ENCODE results near the gene FARP2.

Gene FARP2

DNA sequence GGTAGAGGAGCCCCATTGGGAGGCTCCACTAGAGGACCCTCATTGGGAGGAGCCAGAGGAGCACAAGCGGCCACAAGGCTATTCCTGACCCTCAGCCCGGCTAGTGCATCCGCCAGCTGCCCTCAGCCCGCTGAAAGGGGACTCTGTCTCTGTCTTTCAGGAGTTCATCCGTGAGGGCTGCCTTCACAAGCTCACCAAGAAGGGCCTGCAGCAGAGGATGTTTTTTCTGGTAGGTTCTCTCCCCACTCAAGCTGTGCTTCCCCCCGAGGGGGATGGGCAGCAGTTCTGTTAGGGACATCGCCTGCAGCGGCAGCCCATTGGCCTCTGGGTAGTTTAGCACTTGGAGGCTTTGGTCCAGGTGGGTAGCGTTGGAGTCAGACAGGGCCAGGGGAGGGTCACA is 127.2 kb downstream of the FARP2 start:
- no peak for DNase-seq

DNA sequence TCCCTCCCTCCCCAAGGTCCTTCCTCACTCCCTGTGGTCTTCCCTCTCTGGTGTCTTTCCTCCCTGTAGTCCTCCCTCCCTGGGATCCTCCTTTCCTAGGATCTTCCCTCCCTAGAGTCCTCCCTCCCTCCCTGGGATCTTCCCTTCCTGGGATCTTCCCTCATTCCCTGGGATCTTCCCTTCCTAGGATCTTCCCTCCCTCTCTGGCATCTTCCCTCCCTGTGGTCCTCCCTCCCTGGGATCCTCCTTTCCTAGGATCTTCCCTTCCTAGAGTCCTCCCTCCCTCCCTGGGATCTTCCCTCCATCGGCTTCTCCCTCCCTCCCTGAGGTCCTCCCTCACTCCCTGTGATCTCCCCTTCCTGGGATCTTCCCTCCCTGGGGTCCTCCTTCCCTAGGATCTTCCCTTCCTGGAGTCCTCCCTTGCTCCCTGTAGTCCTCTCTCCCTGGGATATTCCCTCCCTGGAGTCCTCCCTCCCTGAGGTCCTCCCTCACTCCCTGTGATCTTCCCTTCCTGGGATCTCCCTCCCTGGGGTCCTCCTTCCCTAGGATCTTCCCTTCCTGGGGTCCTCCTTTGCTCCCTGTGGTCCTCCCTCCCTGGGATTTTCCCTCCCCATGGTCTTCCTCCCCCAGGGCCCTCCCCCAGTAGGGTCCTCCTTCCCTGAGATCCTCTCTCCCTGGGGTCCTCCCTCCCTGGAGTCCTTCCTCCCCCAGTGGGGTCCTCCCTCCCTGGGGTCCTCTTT is 129.3 kb downstream of the FARP2 start:
- DNase-seq: no peak

DNA sequence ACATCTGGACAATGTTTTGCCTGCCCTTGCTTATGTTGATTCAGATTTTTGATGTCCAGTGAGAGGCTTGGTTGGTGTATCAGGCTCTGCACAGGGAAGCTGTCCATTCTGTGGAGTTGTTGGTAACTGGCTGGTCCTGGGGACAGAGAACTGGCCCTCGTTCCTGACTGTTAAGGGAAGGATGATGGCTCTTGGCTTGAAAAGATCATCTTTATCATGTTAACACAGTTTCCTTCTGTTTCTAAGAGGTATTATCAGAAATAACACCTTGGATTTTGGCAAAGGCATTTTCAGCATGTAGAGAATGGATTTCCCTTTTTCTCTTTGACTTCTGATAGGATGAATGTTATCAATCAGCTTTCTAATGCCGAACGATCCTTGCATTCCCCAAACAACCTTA is 133.0 kb downstream of the FARP2 start:
- no peak for DNase-seq

DNA sequence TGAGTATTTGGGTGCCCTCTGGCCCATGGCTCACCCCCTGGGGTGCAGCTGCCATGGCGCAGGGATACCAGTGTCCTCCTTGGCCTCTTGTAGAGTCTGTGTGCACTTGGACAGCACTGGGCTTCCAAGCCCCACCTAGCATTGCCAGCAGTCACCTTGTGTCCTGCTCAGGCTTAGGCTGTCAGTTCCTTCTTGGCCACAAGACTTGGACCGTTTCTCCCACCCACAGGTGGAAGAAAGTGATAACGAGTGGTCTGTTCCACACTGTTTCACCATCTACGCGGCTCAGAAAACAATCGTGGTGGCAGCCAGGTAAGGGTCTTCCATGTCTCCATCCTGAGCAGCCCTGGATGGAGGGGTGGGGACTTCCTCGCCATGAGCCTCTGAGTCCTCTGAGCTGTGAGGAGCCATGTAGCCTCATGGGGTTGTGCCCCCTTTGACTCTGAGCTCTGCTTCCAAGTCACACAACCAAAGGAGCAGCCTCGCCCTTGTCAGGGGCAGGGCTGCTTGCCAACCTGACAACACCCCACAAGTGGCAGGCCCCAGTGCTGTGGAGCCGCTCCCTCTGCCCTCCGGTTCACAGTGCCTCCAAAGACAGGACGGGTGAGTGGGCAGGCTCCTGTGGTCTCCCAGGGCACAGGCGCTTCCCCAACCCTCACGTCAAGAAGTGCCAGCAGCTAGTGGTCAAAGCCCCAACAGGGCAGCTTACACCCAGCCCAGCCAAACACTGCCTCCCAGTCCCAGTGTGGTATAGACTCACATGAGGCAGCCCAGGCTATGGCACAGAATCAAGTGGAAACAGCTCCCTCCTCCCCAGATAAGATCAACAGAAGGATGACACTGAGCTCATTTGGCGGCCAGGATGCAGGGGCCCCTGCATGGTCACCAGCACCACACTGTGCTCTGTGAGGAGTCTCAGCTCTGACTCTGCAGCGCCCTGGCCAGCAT is 133.9 kb downstream of the FARP2 start:
- no peak for DNase-seq

DNA sequence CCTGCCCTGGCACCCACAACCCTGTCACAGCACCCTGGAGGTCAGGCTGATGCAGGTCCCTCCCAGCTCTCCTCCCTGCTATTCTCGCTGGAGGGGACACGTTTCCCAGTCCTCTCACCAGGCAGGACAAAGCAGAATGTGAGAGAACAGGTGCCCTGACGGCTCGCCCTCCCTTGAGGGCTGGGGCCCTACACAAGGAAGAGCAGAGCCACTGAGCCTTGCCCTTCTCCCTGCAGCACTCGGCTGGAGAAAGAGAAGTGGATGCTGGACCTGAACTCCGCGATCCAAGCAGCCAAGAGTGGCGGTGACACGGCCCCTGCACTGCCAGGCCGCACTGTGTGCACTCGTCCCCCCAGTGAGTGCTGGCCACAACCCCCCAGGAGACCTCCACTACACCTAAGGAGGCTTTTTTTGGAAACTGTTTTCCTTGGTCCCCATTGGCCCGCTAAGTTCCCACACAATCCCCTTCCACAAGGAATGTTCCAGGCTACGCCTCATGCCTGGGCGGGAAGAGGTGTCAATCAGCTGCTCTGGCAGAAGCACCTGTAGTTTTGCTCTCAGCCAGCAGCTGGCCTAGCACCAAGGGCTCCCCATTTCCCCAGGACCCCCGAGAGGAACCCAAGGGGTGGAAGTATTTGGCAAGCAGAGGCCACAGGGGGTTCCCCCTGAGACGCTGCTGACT is 134.9 kb downstream of the FARP2 start:
- no peak for DNase-seq

DNA sequence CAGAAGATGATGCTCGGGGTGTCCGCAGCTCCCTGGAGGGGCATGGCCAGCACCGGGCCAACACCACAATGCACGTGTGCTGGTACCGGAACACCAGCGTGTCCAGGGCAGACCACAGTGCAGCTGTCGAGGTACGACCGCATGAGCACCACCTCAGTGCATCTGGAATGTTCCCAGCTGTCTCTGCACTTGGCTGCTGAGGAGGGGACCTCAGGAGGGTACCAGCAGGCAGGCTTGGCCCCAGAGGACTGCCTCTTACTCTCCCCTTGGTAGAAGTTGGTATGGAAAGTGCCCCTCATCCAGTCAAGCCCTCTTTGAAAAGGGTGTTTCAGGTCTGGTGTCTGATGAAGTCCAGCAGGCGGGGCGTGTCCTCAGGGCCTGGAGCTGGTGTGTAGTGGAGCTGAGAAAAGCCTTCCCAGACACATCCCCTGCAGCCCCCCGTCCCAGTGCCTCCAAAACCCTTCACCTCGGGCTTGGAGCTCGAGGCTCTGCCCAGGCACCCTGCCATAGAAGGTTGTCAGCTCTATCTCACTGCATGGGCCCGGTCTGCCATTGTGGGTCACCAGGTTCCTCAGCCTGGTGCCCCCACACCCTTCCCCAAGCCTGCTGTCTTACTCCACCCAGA is 135.6 kb downstream of the FARP2 start:
- DNase-seq: no peak

DNA sequence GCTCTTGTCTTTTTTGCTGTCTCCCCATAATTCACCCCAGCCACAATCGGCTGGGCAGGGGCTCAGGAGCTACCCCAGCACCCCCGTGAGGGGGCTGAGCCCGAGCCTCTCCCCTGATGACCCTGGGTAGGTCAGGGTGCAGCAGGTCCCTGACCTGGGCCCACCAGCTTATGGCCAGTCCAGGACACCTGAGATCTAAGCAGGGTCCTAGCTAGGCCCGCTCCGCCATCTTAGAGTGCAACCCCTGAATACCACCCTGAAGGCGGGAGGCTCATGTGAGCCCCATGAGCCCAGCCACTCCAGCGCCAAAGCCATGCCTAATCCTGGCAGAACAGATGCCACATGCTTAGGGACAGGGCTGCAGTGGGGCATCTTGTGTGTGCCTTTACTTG is 136.1 kb downstream of the FARP2 start:
- no peak for DNase-seq

DNA sequence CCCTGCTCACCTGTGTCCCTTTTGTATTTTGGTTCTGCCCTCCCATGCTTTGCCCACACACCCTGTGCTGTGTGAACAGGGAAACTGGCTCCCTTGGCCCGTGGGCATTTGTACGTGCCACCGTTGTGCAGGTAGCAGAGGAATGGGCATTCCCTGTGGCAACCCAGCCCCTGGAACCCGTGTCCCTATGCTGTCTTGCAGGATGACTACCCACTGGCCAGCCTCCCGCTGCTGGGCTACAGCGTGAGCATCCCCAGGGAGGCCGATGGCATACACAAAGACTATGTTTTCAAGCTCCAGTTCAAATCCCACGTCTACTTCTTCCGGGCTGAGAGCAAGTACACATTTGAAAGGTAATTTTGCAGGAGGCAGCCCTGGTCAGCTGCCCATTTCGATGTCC is 137.0 kb downstream of the FARP2 start:
- no peak for DNase-seq

DNA sequence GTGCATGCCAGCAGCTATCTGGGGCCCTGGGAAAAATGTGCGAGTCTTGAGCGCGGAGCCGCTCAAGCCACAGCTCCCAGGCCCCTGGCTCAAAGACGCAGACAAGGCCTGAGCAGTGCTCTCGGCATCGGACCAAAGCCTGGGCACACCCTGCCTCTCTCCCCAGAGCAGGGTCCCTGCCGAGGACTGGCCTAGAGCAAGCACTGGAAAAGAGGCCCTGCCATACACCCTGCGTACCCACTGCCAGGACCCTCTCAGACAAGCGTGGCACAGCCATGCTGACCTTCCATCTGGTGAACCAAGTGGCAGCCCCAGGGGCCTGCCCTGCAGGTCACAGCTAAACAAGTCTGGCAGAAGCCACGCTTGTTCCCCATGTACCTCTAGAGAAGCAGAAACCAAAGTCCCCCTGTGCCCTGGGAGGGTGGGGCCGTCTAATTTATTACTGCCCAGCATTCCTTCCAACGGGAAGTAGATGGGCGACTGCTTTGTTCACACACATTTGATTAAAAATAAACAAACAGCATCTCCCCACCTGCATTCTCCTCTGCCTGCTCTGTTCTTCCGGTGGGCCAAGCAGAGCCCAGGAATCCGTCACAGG is 138.3 kb downstream of the FARP2 start:
- DNase-seq: no peak

DNA sequence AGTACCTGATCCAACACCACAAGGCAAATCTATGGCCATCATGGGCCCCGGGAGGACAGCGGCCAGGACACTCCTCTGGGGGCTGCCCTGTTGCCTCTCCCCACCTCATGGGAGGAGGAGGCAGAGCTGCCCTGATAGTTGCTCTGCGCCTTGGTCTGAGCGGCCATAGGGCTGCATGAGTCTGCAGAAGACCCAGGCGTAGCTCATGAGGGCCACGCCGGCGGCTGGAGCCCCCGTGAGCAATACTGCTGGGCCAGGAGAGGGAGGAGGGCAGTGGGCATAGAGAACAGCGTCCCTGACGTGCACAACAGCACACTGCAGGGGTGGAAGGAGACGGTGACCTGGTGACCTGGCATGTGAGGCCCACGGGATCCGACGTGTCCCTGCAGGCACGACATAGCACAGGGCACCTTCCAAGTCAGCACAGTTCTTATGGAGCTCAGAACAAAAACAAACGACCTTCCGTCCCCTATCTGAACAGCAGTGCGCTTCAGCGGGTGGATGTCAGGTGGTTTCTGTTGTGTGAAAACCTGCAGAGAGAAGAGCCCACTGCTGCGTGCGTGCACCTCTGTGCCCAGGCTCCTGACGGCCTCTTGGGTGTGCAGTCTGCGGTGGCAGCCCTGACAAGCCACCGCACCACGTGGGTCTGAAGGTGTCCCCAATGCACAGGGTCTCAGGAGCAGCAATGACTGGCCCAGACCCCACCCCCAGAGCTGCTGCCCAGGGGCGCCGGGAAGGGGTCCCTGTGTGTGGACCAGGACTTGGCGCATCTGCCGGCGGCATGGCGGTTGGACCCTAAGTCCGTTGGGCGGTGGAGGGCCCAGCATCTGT is 139.3 kb downstream of the FARP2 start:
- DNase-seq: no peak

DNA sequence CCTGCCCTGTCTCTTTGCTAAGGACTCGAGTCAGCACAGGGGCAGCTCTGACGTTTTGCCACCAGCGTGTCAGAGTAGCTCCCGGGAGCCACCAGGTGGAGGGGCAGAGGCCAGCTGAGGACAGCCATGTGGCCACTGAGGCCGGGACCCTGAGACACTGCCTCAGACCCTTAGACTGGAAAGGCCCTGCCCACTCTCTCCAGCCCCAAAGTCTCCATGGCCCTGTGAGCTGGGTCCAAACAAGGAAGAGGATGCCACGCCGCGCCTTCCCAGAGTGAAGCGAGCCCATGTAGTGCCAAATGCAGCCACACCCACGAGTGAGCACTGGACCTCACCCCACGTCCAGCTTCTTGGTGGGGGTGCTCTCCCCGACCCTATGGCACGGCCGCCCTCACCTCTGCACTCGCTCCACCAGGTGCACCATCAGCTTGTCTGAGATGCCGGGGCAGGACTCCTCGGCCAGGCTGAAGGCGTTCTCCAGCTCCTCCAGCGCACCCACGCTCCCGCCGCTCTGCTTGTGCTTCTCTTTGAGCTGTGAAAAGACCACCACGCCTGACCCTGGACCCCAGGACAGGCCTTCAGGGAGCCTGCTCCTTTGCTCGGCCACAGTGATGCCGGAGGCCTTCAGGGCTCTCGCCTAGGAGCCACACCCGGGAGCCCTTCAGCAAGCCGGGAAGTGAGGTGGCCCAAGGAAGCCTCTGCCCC is 140.1 kb downstream of the FARP2 start:
- DNase-seq: no peak

DNA sequence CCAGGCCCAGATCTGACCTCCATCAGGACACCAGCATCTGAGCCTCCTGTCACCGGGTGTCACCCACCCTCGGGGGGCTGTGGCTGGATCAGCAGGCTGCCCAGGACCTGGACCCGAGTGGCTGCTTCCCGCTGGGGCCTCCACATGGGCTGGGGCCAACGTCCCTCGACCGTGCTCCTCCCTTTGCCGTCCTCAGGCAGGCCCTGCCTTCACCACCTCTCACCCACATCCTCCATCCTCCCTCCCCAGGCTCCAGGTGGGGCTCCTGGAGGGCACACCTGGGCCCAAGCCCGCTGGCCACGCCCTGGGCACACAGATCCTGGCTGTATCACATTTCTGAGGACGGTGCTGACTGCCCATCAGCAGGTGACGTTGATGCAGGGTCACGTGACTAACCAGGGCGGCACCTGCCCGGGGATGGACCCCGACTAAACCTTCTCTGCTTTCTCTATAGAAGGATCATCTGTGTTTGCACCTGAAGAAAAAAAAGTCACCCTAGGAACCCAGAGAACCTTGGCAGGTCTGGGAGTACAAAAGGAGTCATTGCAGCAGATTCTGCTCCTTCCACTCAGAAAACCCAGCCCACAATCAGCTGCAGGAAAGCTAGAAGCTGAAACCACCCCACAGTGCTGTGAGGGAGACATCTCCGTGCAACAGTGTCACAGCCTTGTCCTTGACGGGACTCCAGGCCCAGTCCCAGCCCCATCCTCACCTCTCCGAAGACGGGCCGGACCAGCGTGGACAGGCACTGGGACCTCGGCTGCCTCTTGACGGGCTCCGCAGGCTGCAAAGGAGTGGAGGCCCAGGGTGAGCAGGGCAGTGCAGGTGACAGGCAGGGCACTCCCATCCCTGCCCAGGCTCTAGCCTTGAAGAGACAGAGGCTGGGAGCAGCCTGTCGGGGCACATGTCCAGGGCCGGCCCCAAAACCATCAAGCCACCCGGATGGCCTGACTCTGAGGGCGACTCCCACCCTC is 141.1 kb downstream of the FARP2 start:
- DNase-seq: no peak

DNA sequence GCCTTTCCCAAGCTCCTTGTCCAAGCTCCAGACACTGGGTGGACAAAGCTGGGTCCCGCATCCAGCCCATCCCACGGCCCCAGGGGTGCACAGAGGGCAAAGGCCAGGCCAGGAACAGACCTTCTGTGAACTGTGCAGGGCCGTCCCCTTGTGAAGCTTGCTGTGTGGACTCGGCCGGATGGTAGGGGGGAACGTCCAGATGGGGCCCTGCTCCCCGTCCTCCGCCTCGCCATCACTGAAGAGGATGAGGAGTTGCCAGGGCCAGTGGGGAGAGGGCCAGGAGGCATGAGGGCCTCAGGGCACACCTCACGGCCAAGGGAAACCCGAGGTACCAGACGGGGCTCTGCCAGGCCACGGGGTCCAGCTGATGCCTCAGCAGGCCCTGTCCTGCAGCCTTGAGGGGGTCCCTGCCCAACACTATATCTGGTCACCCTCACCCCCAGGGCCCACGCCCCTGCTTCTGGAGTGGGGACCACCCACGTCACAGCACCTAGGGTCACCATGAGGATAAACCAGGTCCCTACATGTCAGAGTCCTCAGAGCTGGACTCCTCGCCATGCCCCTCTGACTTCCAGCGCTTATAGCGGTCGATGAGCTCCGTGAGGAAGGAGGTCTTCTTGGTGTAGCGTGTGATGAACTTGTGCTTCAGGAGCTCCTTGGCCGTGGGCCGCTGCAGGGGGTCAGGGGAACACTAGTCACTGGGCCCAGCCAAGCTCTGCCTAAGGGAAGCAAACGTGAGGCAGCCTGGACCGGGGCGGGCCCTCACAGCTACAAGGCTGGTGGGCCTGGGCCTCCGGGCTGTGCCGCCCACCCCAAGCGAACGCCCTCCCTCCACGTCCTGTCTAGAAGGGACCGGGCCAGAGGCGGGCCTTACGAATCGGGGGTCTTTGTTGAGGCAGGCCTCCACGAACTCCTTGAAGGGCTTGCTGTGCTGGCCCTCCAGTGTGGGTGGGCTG is 142.3 kb downstream of the FARP2 start:
- no peak for DNase-seq

DNA sequence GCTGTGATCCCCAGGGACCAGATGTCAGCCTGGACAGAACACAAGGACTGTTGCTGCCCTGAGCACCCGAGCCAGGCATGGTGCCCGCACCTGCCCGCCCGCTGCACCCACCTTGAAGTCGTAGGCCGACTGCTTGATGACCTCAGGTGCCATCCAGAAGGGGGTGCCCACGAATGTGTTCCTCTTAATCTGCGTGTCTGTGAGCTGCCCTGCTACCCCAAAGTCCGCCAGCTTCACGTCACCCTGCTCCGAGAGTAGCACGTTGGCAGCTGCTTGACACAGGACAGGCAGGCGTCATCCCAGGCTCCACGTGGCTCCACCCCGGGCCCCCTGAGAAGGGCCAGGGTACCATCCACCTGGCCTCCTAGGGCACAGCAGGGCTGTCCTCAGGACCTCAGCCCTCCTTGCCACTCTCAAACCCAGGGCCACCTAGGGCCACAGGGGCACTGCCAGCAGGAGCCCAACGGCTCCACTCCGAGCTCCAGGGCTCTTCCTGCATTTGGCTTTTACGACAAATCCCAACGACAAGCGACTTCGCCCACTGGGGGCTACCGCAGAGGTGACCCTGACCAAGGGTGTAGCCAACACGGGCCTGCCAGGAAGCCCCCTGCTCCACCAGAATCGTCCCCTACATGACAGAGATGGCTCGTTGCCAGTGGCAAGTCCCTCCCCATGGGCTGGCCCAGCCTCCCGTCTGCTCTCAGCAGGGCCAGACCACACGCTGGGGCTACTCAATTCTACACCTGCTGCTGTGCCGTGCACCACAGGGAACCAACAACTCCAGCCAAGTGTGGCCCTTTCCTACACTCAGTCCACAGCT is 143.3 kb downstream of the FARP2 start:
- DNase-seq: no peak

DNA sequence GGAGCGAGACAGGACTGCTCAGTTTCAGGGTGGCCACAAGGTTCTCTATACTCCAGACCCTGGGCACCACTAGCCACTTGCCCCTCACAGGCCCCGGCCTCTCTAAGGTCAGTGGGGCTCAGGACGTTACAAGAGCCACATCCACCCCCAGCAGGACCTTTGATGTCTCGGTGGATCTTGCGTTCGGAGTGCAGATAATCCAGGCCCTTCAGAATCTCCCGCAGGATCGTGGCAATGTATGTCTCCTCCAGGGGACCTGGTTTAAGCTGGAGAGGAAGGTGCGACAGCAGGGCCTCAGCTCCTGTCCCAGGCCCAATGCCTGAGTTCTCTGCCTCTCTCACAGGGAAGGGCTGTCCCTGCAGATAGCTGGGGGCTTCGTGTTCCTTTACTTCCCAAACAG is 143.9 kb downstream of the FARP2 start:
- DNase-seq: no peak

DNA sequence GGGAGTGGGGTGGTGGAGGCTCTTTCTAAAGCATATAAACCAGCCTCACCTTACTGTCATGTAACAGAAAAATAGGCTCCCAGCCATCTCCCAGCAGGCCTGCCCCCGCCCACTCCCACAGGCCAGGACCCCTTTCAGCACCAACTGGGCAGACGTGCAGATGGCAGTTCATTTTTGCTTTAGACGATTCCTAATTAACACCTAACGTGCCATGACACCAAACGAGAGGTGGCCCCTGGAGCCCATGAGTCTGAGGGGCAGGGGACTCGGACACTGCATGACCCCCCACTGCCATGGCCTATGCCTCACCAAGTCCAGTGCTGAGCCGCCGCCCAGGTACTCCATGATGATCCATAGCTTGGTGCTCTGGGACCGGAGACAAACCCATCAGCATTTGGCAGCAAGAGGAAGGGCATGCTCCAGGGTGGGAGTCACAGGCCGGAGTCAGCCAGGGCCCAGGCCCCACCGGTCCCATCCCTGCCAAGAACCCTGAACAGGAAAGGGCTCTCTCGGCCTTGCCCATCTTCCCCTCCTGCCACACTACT is 144.4 kb downstream of the FARP2 start:
- no peak for DNase-seq

Measured in hypothalamus (tissue), 51 donors.